GM19467 (cell line): ENCODE results near the gene ATOSA.
A peak's percentile ranks its signal among the peaks of the same experiment; 100 is the strongest.

Experiments used
- ATAC-seq: cut with Tn5 transposase; IDR thresholded peaks from one replicate; pipeline ENCODE4 v1.9.1; 2021; ENCODE audit warnings: mild to moderate bottlenecking, moderate library complexity; ENCODE audit not compliant: unreplicated experiment

The ATOSA gene

DNA sequence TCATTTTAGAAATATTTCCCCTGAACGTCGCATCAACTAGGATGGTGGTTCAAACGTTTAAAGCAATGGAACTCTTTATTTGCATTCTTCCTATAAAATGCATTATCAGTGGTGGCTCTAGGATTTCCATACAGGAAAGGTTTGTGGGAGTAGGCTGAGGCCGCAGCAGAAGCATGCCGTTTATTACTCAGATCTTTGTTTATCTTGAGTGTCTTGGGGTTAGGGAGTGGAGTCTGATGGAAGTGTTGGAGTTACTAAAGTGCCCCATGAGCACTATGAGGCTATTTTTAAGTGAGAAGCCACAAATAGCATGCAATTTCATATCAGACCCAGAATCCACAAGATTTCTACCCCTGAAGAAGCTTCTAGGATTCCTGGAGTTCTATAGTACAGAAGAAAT, 26.2 kb downstream of the ATOSA start:
- no peak for ATAC-seq

DNA sequence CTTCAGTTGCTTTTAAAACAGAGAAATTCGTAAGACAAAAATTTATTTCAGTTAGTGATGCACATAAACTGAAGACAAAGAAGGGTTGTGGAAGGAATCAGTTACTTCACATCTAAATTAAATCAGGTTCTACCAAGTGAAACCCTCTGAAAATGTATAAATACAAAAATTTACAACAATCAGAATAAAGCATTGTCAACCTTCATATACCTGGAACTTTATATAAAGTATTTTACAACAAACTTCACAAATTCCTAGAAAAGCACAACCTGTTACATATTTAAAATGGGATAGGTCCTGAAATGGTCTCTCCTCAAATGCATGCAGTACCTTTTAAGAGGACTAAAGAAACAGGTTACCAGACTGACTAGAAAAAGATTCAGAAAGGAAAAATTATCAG, 26.9 kb downstream of the ATOSA start:
- no peak for ATAC-seq

DNA sequence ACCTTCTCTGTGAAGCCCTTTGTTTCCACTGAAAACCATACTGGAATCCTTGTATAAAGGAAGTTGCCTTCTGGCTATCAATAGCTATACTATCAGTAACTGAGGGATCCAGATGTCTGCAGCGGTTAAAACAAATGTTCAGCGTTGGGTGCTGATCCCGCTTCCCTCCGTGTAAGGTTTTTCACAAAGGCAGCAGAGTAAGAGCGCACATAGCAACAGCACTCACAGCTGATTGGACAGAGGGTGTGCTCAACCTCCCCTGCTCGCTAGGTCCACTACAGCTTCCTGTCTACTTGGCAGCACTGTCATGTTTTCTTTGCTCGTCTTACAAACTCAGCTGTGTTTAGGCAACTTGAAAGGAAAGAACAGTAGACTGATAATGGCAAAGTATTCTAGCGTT, 27.3 kb downstream of the ATOSA start:
- ATAC-seq = peak; percentile 86

DNA sequence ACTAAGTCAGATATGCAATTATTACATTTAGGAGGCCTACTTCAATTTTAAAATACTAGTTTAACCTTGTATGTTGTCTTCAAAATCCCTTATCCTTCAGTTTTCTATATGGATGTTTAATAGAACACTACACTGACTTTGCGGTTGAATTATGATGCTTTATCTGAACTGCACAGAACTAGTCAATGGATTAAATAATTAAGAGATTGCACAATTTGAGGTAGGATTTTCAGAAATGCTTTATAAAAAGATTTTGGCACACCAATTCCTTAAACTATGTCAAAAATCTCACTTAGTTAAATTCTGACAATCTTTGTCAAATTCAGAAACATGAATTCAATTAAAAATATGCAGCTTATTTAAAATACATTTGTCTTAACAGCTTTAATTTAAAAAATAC, 28.1 kb downstream of the ATOSA start:
- ATAC-seq = no peak

DNA sequence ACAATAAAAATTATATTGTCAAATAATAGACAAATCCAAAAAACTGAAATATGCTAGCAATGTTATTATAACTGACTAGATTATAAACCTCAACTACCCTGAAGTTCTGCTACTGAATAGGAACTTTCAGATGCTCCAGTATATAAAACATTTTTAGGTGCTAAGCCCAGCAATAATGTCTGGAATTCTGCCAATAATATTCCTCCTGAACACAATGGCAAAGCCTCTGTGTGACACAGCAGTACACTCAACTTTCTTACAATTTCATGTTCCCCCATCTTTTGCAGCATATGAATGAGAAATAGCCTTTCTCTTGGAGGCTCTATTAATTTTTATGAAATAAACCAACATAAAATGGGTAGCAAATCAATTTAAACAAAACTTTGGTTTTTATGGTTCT, 29.5 kb downstream of the ATOSA start:
- ATAC-seq = no peak

DNA sequence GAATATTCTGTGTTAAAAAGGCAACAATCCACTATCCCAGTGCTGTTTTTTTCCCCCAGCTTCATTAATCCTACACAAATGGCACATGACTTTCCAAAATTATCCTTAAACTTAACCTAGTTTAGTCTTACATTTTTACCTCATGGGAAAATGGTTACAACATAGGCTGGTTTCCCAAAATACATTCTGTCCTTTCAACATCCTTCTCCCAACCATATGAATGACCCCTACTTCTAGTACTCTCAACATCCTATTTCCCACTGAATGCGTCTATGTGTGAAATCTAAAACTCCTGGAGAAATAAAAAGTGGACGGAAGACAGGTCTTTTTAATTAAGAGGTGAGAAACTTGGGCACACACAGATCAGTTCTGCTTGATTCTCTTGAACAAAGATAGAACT, 33.3 kb downstream of the ATOSA start:
- ATAC-seq = no peak

DNA sequence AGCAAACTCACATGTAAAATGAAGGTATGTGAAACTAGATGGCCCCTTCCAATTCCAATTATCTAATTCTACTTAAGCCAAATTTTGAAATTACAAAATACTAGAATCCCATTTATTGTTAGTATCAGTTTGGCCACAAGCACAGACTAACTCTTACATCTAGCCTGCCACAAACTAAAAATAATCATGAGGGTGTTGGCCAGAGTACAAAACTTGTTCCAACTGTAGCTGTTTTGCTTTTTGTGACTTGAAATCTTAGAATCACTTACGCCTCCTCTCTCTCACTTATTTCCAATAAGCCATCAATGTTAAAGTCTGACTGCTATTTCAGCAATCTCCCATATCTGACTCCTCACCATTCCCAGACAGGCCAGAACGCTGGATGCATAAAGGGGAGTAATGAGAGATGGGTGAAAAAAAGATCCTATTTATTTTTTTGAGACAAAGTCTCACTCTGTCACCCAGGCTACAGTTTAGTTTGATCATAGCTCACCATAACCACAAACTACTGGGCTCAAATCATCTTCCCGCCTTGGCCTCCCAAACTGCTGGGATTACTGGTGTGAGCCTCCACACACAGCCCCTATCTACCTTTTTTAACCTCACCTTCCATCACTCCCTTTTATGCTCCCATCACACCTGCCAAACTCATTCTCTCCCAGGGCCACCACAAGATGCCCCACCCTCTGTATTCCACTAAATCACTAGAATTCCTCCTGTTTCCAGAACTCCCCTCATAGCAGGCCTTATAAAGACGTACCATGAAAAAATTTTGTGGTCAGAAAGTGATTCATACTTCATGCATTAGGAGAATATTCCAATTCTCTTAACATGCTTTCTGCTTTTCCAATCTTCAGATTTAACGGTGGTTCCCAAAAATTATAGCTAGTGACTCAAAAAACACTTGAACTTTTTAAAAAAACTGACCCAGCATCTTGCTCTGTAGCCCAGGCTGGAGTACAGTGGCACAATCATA, 36.5 kb downstream of the ATOSA start:
- ATAC-seq = no peak

DNA sequence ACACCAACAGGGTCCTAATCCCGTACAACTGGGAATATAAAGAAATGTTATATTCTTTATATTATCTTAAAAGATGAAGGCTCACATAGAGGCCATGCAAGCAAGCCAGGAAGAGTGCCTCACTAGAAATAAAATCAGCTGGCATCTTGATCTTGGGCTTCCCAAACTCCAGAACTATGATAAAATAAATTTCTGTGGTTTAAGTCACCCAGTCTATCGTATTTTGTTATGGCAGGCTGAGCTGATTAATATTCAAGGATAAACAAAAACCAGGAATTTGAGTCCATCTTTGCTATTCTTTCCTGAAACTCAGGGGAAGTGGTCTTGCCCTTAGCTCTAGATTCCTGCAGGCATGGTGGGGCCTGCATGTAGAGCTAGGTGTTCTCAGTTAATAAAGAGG, 42.7 kb downstream of the ATOSA start:
- no peak for ATAC-seq

DNA sequence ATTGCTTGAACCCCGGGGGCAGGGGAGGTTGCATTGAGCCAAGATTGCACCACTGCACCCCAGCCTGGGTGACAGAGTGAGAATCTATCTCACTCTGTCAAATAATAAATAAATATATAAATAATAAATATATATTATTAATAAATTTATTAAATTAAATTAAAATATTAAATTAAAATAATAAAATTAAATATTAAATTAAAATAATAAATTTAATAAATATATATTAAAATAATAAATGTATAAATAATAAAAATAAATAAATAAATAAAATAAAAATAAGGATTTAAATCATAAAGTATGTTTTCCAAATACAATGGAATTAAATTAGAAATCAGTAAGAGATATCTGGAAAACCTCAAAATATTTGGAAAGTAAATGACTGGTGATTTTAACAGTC, 43.3 kb downstream of the ATOSA start:
- no peak for ATAC-seq
